K562 (cell line): ENCODE results near the gene BOLA3. TPM values are rescaled to one million over a fixed set of nuclear protein-coding genes. Genes with fewer than 3 reads are reported as not detected.

Source experiments
- ARNT ChIP-seq, 2 experiments: fragments of 450-650 bp; IDR thresholded peaks; 2 replicates each; pipeline ENCODE4 v1.6.1; 2016; ENCODE audit warnings: mild to moderate bottlenecking in 1 of 2
- KAT2B ChIP-seq: IDR thresholded peaks from one replicate; pipeline ENCODE4 v1.6.1; 2012; ENCODE audit warnings: low read depth, mild to moderate bottlenecking, control low read depth, inconsistent platforms, low read length, moderate library complexity
- MECOM ChIP-seq: fragments of 250-450 bp; sonication (Bioruptor Pico); IDR thresholded peaks from 2 replicates; pipeline ENCODE4 v1.8.0; 2022; ENCODE audit warnings: inconsistent platforms
- NR4A1 ChIP-seq, 2 experiments: fragments of 250-450 bp in 1 of 2; fragments of 450-650 bp in 1 of 2; sonication (Bioruptor Pico) in 1 of 2; IDR thresholded peaks; 2 replicates each; pipeline versions ENCODE4 v1.4.0 to v1.6.1; 2016 to 2020; ENCODE audit warnings: mild to moderate bottlenecking in 2 of 2, missing compliant biosample characterization in 1 of 2, missing genetic modification characterization in 1 of 2, moderate library complexity in 1 of 2
- POU5F1 ChIP-seq: fragments of 150-350 bp; IDR thresholded peaks from 2 replicates; pipeline ENCODE4 v1.6.1; 2014; ENCODE audit warnings: borderline replicate concordance, low read length, low read depth, mild to moderate bottlenecking; ENCODE audit not compliant: partially characterized antibody
- PRPF4 ChIP-seq: fragments of 200-400 bp; formaldehyde crosslinking; IDR thresholded peaks from one replicate; pipeline ENCODE4 v1.6.1; 2017; ENCODE audit warnings: low read length, low read depth, mild to moderate bottlenecking; ENCODE audit not compliant: insufficient read depth, poor library complexity, severe bottlenecking
- SPI1 ChIP-seq: IDR thresholded peaks from 2 replicates; pipeline ENCODE4 v1.6.1; 2011; ENCODE audit warnings: low read depth, low read length, control low read depth, borderline replicate concordance
- TCF7 ChIP-seq: sonication (generic); IDR thresholded peaks from 2 replicates; pipeline ENCODE4 v1.6.1; 2016; ENCODE audit warnings: antibody characterized with exemption, borderline replicate concordance
- TEAD1 ChIP-seq, 2 experiments: fragments of 450-650 bp in 1 of 2; sonication (generic) in 1 of 2; formaldehyde crosslinking; IDR thresholded peaks; 2 replicates each; pipeline versions ENCODE4 v1.4.0 to v1.8.0; 2020 to 2022; ENCODE audit warnings: mild to moderate bottlenecking in 2 of 2, missing genetic modification reagents in 1 of 2
- ZMIZ1 ChIP-seq, 2 experiments: fragments of 150-350 bp in 1 of 2; IDR thresholded peaks; 2 replicates each; pipeline ENCODE4 v1.6.1; 2012 to 2016; ENCODE audit warnings: low read depth in 2 of 2, low read length in 2 of 2, mild to moderate bottlenecking in 1 of 2, moderate library complexity in 1 of 2
- ZNF212 ChIP-seq: fragments of 450-650 bp; formaldehyde crosslinking; IDR thresholded peaks from 2 replicates; pipeline ENCODE4 v1.4.0; 2020; ENCODE audit warnings: mild to moderate bottlenecking
- ZNF347 ChIP-seq: fragments of 450-650 bp; formaldehyde crosslinking; IDR thresholded peaks from 2 replicates; pipeline ENCODE4 v1.4.0; 2020; ENCODE audit warnings: low read depth, mild to moderate bottlenecking, moderate library complexity
- ZNF408 ChIP-seq: fragments of 250-450 bp; sonication (Bioruptor Pico); IDR thresholded peaks from 2 replicates; pipeline ENCODE4 v1.4.0; 2020; ENCODE audit warnings: low read depth, mild to moderate bottlenecking, moderate library complexity
- polyA plus RNA-seq, 8 experiments: library from polyadenylated mRNA; depleted of rRNA in 4 of 8; stranded (reverse) in 5 of 8; unstranded in 3 of 8; fragments of >200 nt; fragmentation: Nextera tagmentation in 2 of 8; fragmentation: Illumina TruSeq in 1 of 8; extraction: Ambion mirVana in 2 of 8; extraction: Trizol in 1 of 8; gene quantifications; 2 replicates each; pipeline versions ENCODE4 v1.2.1 to v1.2.3, GENCODE V29; 2011 to 2014; ENCODE audit warnings: inconsistent platforms in 1 of 8, missing spikeins in 1 of 8
- total RNA-seq, 7 experiments: library from RNA; depleted of rRNA in 6 of 7; stranded (reverse); fragments of >200 nt in 6 of 7; fragmentation: Illumina TruSeq in 2 of 7; extraction: Trizol in 2 of 7; gene quantifications; 2 replicates each; pipeline versions ENCODE4 v1.2.1 to v1.2.3, GENCODE V29; 2011 to 2021; ENCODE audit warnings: low replicate concordance in 1 of 7
- TF ChIP-seq, protein P1 (sequence below): fragments of 250-450 bp; sonication (Bioruptor Pico); IDR thresholded peaks from 2 replicates; pipeline ENCODE4 v1.8.0; 2021; ENCODE audit warnings: moderate library complexity, mild to moderate bottlenecking, inconsistent platforms
- TF ChIP-seq, protein P2 (sequence below): fragments of 250-450 bp; sonication (Bioruptor Pico); IDR thresholded peaks from 2 replicates; pipeline ENCODE4 v1.5.0; 2021; ENCODE audit warnings: mild to moderate bottlenecking, borderline replicate concordance
- TF ChIP-seq, protein P3 (sequence below): fragments of 450-650 bp; formaldehyde crosslinking; IDR thresholded peaks from 2 replicates; pipeline ENCODE4 v1.4.0; 2020; ENCODE audit warnings: mild to moderate bottlenecking, moderate library complexity
- TF ChIP-seq, protein P4 (sequence below): conservative IDR thresholded peaks from 2 replicates; pipeline ENCODE4 v1.6.1; 2011; ENCODE audit warnings: low read depth, mild to moderate bottlenecking, low read length; ENCODE audit not compliant: control insufficient read depth

The BOLA3 gene
- total and polyA plus RNA-seq, 9 of the 15 experiments (the other 6 are each of a cell fraction or from before 2014, with no cell fraction given), result 149 to 619 (median 255) TPM

DNA sequence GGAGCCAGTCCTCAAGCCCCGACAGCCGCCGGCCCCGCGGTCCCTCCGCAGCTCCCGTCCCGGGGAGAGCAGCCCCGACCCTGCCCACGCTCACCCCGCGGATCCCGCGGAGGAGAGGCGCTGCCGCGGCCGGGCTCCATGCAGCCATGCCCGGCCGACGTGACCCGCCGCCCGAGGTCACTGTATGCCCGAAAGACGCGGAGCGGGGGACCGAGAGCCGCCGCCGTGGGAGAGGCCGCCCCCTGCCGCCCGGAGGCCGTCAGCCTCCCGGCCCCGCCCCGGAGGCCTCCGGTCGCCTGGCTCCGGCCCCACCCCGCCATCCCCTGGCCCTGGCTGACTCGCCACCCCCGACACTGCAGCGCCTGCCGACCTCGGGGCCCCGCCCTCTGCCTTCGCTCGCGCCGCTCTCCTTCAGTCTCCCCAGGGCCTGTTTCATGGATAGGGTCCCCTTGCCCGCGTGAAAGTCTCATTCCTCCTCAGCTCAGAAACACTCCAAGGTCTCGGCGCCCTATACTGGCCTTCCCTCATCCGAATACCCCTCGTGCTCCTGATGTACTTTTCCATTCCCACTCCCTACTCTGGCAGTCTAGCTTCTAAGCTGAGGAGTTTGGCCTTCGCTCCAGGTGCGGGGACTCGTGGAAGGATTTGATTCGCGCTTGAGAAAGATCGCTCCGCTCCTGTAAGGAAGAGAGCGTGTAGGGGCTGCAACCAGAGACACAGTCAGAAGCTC is at the start of gene BOLA3 (continued):
- no peak; a peak in 1 of 4 replicates for TF ChIP-seq TEAD1 (CRISPR knock-in tag; IDR thresholded peaks at IDR 0.05)
- TF ChIP-seq ZMIZ1 (IDR thresholded peaks at IDR 0.05; ENCODE audit: low read depth in 2 of 2, low read length in 2 of 2), result peak in 1 of 2 experiments; percentile 62; a peak in 1 of 4 replicates
- TF ChIP-seq PRPF4, result no peak
- TF ChIP-seq, protein P1, sequence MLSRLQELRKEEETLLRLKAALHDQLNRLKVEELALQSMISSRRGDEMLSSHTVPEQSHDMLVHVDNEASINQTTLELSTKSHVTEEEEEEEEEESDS (CRISPR knock-in tag), result no peak
- no peak for TF ChIP-seq SPI1
- no peak for TF ChIP-seq ZNF408 (CRISPR knock-in tag)
- TF ChIP-seq, protein P2, sequence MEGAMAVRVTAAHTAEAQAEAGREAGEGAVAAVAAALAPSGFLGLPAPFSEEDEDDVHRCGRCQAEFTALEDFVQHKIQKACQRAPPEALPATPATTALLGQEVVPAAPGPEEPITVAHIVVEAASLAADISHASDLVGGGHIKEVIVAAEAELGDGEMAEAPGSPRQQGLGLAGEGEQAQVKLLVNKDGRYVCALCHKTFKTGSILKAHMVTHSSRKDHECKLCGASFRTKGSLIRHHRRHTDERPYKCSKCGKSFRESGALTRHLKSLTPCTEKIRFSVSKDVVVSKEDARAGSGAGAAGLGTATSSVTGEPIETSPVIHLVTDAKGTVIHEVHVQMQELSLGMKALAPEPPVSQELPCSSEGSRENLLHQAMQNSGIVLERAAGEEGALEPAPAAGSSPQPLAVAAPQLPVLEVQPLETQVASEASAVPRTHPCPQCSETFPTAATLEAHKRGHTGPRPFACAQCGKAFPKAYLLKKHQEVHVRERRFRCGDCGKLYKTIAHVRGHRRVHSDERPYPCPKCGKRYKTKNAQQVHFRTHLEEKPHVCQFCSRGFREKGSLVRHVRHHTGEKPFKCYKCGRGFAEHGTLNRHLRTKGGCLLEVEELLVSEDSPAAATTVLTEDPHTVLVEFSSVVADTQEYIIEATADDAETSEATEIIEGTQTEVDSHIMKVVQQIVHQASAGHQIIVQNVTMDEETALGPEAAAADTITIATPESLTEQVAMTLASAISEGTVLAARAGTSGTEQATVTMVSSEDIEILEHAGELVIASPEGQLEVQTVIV (CRISPR knock-in tag), result no peak
- no peak for TF ChIP-seq KAT2B
- no peak for TF ChIP-seq ZNF212 (CRISPR knock-in tag)
- TF ChIP-seq ZNF347, result no peak
- no peak for TF ChIP-seq NR4A1 (CRISPR knock-in tag; IDR thresholded peaks at IDR 0.05)
- TF ChIP-seq NR4A1 (tag; IDR thresholded peaks at IDR 0.05), result no peak
- 0 out of 2 replicates have a peak, but pooled peaks have one; percentile 12 for TF ChIP-seq TCF7
- TF ChIP-seq MECOM (CRISPR knock-in tag), result no peak; the same call in 1 of the 2 replicates
- TF ChIP-seq, protein P3, sequence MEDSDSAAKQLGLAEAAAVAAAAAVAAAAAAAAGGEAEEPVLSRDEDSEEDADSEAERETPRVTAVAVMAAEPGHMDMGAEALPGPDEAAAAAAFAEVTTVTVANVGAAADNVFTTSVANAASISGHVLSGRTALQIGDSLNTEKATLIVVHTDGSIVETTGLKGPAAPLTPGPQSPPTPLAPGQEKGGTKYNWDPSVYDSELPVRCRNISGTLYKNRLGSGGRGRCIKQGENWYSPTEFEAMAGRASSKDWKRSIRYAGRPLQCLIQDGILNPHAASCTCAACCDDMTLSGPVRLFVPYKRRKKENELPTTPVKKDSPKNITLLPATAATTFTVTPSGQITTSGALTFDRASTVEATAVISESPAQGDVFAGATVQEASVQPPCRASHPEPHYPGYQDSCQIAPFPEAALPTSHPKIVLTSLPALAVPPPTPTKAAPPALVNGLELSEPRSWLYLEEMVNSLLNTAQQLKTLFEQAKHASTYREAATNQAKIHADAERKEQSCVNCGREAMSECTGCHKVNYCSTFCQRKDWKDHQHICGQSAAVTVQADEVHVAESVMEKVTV (CRISPR knock-in tag), result peak; percentile 11; the same call in 1 of the 2 replicates
- TF ChIP-seq, protein P4, sequence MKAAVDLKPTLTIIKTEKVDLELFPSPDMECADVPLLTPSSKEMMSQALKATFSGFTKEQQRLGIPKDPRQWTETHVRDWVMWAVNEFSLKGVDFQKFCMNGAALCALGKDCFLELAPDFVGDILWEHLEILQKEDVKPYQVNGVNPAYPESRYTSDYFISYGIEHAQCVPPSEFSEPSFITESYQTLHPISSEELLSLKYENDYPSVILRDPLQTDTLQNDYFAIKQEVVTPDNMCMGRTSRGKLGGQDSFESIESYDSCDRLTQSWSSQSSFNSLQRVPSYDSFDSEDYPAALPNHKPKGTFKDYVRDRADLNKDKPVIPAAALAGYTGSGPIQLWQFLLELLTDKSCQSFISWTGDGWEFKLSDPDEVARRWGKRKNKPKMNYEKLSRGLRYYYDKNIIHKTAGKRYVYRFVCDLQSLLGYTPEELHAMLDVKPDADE, result peak; percentile 10; the same call in 1 of the 2 replicates
- no peak for TF ChIP-seq ARNT (IDR thresholded peaks at IDR 0.05)
- TF ChIP-seq POU5F1, result no peak
